H9 (cell line): ENCODE data around the gene KLHDC7A. TPM values are rescaled to one million over a fixed set of nuclear protein-coding genes. Genes with fewer than 3 reads are reported as not detected.

Source experiments
- DNase-seq: peaks from one replicate; pipeline ENCODE4 v3.0.0-alpha.2; 2017
- H2AFZ ChIP-seq: one replicate; pipeline ENCODE4 v1.6.1; 2013; ENCODE audit warnings: mild to moderate bottlenecking, low read length, control low read depth, moderate library complexity
- H2AK5ac ChIP-seq: 2 replicates; pipeline ENCODE4 v1.6.1; 2013; ENCODE audit warnings: low read length, control low read depth, mixed read lengths; ENCODE audit not compliant: insufficient read length
- H2BK120ac ChIP-seq: one replicate; pipeline ENCODE4 v1.6.1; 2013; ENCODE audit warnings: low read depth, mild to moderate bottlenecking, low read length, control low read depth, inconsistent platforms; ENCODE audit not compliant: poor library complexity, severe bottlenecking
- H2BK12ac ChIP-seq: 2 replicates; pipeline ENCODE4 v1.6.1; 2013; ENCODE audit warnings: low read length, control low read depth, mixed read lengths, low read depth; ENCODE audit not compliant: insufficient read length
- H2BK15ac ChIP-seq: 2 replicates; pipeline ENCODE4 v1.6.1; 2013; ENCODE audit warnings: low read depth, low read length, control low read depth
- H2BK20ac ChIP-seq: one replicate; pipeline ENCODE4 v1.6.1; 2013; ENCODE audit warnings: low read depth, mild to moderate bottlenecking, low read length, control low read depth, inconsistent platforms; ENCODE audit not compliant: poor library complexity, severe bottlenecking
- H2BK5ac ChIP-seq: 2 replicates; pipeline ENCODE4 v1.6.1; 2013; ENCODE audit warnings: low read length, control low read depth, mixed read lengths; ENCODE audit not compliant: insufficient read length
- H3K14ac ChIP-seq: 2 replicates; pipeline ENCODE4 v1.6.1; 2013; ENCODE audit warnings: low read length, control low read depth; ENCODE audit not compliant: insufficient read depth
- H3K18ac ChIP-seq: 2 replicates; pipeline ENCODE4 v1.6.1; 2013; ENCODE audit warnings: low read depth, mild to moderate bottlenecking, mixed read lengths, low read length, control low read depth; ENCODE audit not compliant: insufficient read length
- H3K23ac ChIP-seq: 2 replicates; pipeline ENCODE4 v1.6.1; 2013; ENCODE audit warnings: low read length, control low read depth, mixed read lengths, low read depth; ENCODE audit not compliant: insufficient read length
- H3K23me2 ChIP-seq: 2 replicates; pipeline ENCODE4 v1.6.1; 2013; ENCODE audit warnings: low read depth, mild to moderate bottlenecking, mixed read lengths, low read length, control low read depth; ENCODE audit not compliant: insufficient read length, poor library complexity, severe bottlenecking
- H3K27ac ChIP-seq: 2 replicates; pipeline ENCODE4 v1.5.1; 2013; ENCODE audit warnings: low read length, control low read depth, mixed read lengths, low read depth; ENCODE audit not compliant: insufficient read length
- H3K27me3 ChIP-seq: 2 replicates; pipeline ENCODE4 v1.6.1; 2013; ENCODE audit warnings: low read length, control low read depth, inconsistent platforms; ENCODE audit not compliant: insufficient read depth
- H3K4ac ChIP-seq: 2 replicates; pipeline ENCODE4 v1.6.1; 2013; ENCODE audit warnings: low read depth, mild to moderate bottlenecking, control low read depth, inconsistent platforms, low read length, moderate library complexity
- H3K4me1 ChIP-seq: 2 replicates; pipeline ENCODE4 v1.6.1; 2013; ENCODE audit warnings: low read length, control low read depth, inconsistent platforms; ENCODE audit not compliant: insufficient read depth
- H3K4me2 ChIP-seq: 2 replicates; pipeline ENCODE4 v1.6.1; 2013; ENCODE audit warnings: low read length, control low read depth, mixed read lengths; ENCODE audit not compliant: insufficient read length, insufficient read depth
- H3K56ac ChIP-seq: 2 replicates; pipeline ENCODE4 v1.6.1; 2013; ENCODE audit warnings: low read depth, mild to moderate bottlenecking, mixed read lengths, low read length, control low read depth; ENCODE audit not compliant: insufficient read length
- H3K79me1 ChIP-seq: 2 replicates; pipeline ENCODE4 v1.6.1; 2013; ENCODE audit warnings: low read depth, mild to moderate bottlenecking, moderate library complexity, low read length, control low read depth, inconsistent platforms; ENCODE audit not compliant: insufficient read depth, poor library complexity, severe bottlenecking
- H3K79me2 ChIP-seq: 2 replicates; pipeline ENCODE4 v1.6.1; 2013; ENCODE audit warnings: low read length, control low read depth, inconsistent platforms; ENCODE audit not compliant: insufficient read depth
- H3K9ac ChIP-seq: 2 replicates; pipeline ENCODE4 v1.6.1; 2013; ENCODE audit warnings: low read length, control low read depth, mixed read lengths; ENCODE audit not compliant: insufficient read length; ENCODE audit errors: extremely low read depth
- H3K9me3 ChIP-seq: one replicate; pipeline ENCODE4 v1.6.1; 2013; ENCODE audit warnings: low read depth, low read length, inconsistent platforms; ENCODE audit not compliant: control insufficient read depth
- H3T11ph ChIP-seq: one replicate; pipeline ENCODE4 v1.6.1; 2013; ENCODE audit warnings: mild to moderate bottlenecking, low read length, control low read depth, inconsistent platforms
- H4K20me1 ChIP-seq: one replicate; pipeline ENCODE4 v1.6.1; 2013; ENCODE audit not compliant: control insufficient read depth, insufficient read length, insufficient read depth
- H4K5ac ChIP-seq: 2 replicates; pipeline ENCODE4 v1.6.1; 2013; ENCODE audit warnings: low read depth, mild to moderate bottlenecking, mixed read lengths, low read length, control low read depth; ENCODE audit not compliant: insufficient read length
- H4K8ac ChIP-seq: replicated peaks from 2 replicates; pipeline ENCODE4 v1.6.1; 2013; ENCODE audit warnings: low read length, control low read depth, mixed read lengths, low read depth; ENCODE audit not compliant: insufficient read length
- H4K91ac ChIP-seq: 2 replicates; pipeline ENCODE4 v1.6.1; 2013; ENCODE audit warnings: low read depth, mild to moderate bottlenecking, moderate library complexity, mixed read lengths, low read length, control low read depth; ENCODE audit not compliant: insufficient read length
- H3K27ac Mint-ChIP-seq, 3 experiments: 2 replicates in 2 of 3; 3 replicates in 1 of 3; pipeline ENCODE4 v1.8.0; 2020 to 2021; ENCODE audit warnings: mixed read lengths in 3 of 3, mild to moderate bottlenecking in 1 of 3, moderate library complexity in 1 of 3
- H3K27me3 Mint-ChIP-seq: 2 replicates; pipeline ENCODE4 v1.8.0; 2021; ENCODE audit warnings: low read depth, mild to moderate bottlenecking, moderate library complexity, mixed read lengths
- H3K36me3 Mint-ChIP-seq, 3 experiments: 2 replicates in 2 of 3; 3 replicates in 1 of 3; pipeline ENCODE4 v1.8.0; 2020 to 2021; ENCODE audit warnings: low read depth in 3 of 3, mixed read lengths in 3 of 3; ENCODE audit not compliant: insufficient read depth in 1 of 3
- H3K4me1 Mint-ChIP-seq, 2 experiments: 2 replicates each; pipeline ENCODE4 v1.8.0; 2020; ENCODE audit warnings: mixed read lengths in 2 of 2
- H3K4me3 Mint-ChIP-seq, 2 experiments: 2 replicates in 1 of 2; 3 replicates in 1 of 2; pipeline ENCODE4 v1.8.0; 2020 to 2021; ENCODE audit warnings: mild to moderate bottlenecking in 2 of 2, mixed read lengths in 2 of 2, moderate library complexity in 1 of 2
- H3K9me3 Mint-ChIP-seq, 2 experiments: 2 replicates in 1 of 2; 3 replicates in 1 of 2; pipeline ENCODE4 v1.8.0; 2020; ENCODE audit warnings: mild to moderate bottlenecking in 2 of 2, mixed read lengths in 2 of 2, moderate library complexity in 1 of 2
- CTCF ChIP-seq: fragments of 200-600 bp; sonication (generic); conservative IDR thresholded peaks from 3 replicates; pipeline ENCODE4 v1.8.0; 2021; ENCODE audit warnings: antibody characterized with exemption, mild to moderate bottlenecking
- WGBS: extraction: QIAGEN DNeasy Blood & Tissue Kit; methylation state at CpG from one replicate; pipeline ENCODE4 v1.1.7; 2013; ENCODE audit warnings: missing lambda C conversion rate, low lambda C conversion rate, mixed read lengths; ENCODE audit not compliant: insufficient read length; ENCODE audit errors: extremely low coverage; 5-methylcytosine and 5-hydroxymethylcytosine counted together
- total RNA-seq: library from RNA; stranded (reverse); gene quantifications from 2 replicates; pipeline ENCODE4 v1.2.1, GENCODE V29; 2021

The KLHDC7A gene
- total RNA-seq, 1 experiment from 2014 or later, result 11.4 TPM

GRCh38 chr1:18458133-18459092 lies 22.3 kb upstream of the KLHDC7A start:
- no peak overlapping the region for H2AK5ac ChIP-seq
- no peak overlapping the region for H3K9ac ChIP-seq
- H3K27me3 Mint-ChIP-seq, result peaks cover 31% of the 10 kb centered on the region
- no peak overlapping the region for H2BK15ac ChIP-seq
- no peak overlapping the region for H3K27ac ChIP-seq
- H4K91ac ChIP-seq, result no peak overlapping the region
- H4K5ac ChIP-seq, result no peak overlapping the region
- H3K18ac ChIP-seq, result no peak overlapping the region
- no peak for DNase-seq
- no peaks in the 10 kb centered on the region for H3K79me2 ChIP-seq
- H2BK12ac ChIP-seq, result no peak overlapping the region
- H3K14ac ChIP-seq, result no peak overlapping the region
- peaks cover 5% of the 10 kb centered on the region in 2 experiments; a peak in 1 of 4 replicates for H3K4me1 Mint-ChIP-seq
- no peak overlapping the region for H3K27ac Mint-ChIP-seq
- no peaks in the 10 kb centered on the region for H3K9me3 ChIP-seq
- H3K23ac ChIP-seq, result no peak overlapping the region
- H3K4me3 Mint-ChIP-seq, result no peak overlapping the region
- H3K4me1 ChIP-seq, result no peaks in the 10 kb centered on the region
- H3T11ph ChIP-seq, result no peak overlapping the region
- TF ChIP-seq CTCF, result no peak
- H3K27me3 ChIP-seq, result peaks cover 2% of the 10 kb centered on the region; the same call in 1 of the 2 replicates
- H3K23me2 ChIP-seq, result no peaks in the 10 kb centered on the region
- no peak overlapping the region for H2BK5ac ChIP-seq
- H3K9me3 Mint-ChIP-seq, result no peaks in the 10 kb centered on the region; a peak in 1 of 5 replicates
- no peak overlapping the region for H2AFZ ChIP-seq
- no peaks in the 10 kb centered on the region for H3K36me3 Mint-ChIP-seq
- no peak overlapping the region for H3K4me2 ChIP-seq
- no peak overlapping the region for H2BK120ac ChIP-seq
- no peaks in the 10 kb centered on the region for H4K20me1 ChIP-seq
- WGBS, result no CpG with 5 or more reads among the region's 15 CpGs
- no peaks in the 10 kb centered on the region for H3K79me1 ChIP-seq
- H4K8ac ChIP-seq, result no peak overlapping the region
- no peak overlapping the region for H3K4ac ChIP-seq
- no peak overlapping the region for H3K56ac ChIP-seq
- H2BK20ac ChIP-seq, result no peak overlapping the region
